ENCODE data around the gene RTKN2. TPM values are rescaled to one million over a fixed set of nuclear protein-coding genes. Genes with fewer than 3 reads are reported as not detected.

The RTKN2 gene
- total RNA-seq, 1 donor from 2014 or later = 27.5 TPM

- TF ChIP-seq CTCF (conservative IDR thresholded peaks at IDR 0.05) = no peak
- H3K36me3 Mint-ChIP-seq (ENCODE audit: low read depth) = peaks cover 5% of the 10 kb centered on the region
- H3K27ac Mint-ChIP-seq (ENCODE audit: unreplicated experiment) = no peak overlapping the region
- peaks cover 3% of the 10 kb centered on the region for H3K4me1 Mint-ChIP-seq
- no peak for DNase-seq (ENCODE audit: low read depth, low spot score)
- no peak overlapping the region for H3K4me3 Mint-ChIP-seq
- H3K27me3 Mint-ChIP-seq (ENCODE audit: low read depth) = no peaks in the 10 kb centered on the region
- no peaks in the 10 kb centered on the region for H3K9me3 Mint-ChIP-seq
Observed at GRCh38 chr10:62239994-62240393, 28.6 kb downstream of the RTKN2 start.

- H3K27me3 Mint-ChIP-seq (ENCODE audit: low read depth) = no peaks in the 10 kb centered on the region
- no peak overlapping the region for H3K27ac Mint-ChIP-seq (ENCODE audit: unreplicated experiment)
- H3K9me3 Mint-ChIP-seq = no peaks in the 10 kb centered on the region
- H3K36me3 Mint-ChIP-seq (ENCODE audit: low read depth) = peaks cover 7% of the 10 kb centered on the region
- no peak overlapping the region for H3K4me3 Mint-ChIP-seq
- TF ChIP-seq CTCF (conservative IDR thresholded peaks at IDR 0.05) = no peak
- H3K4me1 Mint-ChIP-seq = no peaks in the 10 kb centered on the region
- no peak for DNase-seq (ENCODE audit: low read depth, low spot score)
Observed at GRCh38 chr10:62238880-62239279, 29.8 kb downstream of the RTKN2 start.

GRCh38 chr10:62237966-62238365, 30.7 kb downstream of the RTKN2 start:
- H3K9me3 Mint-ChIP-seq = no peaks in the 10 kb centered on the region

GRCh38 chr10:62237506-62237905, 31.1 kb downstream of the RTKN2 start:
- Mint-ChIP-seq H3K27me3 (ENCODE audit: low read depth) (no peaks in the 10 kb centered on the region), H3K36me3 (ENCODE audit: low read depth) (peaks cover 2% of the 10 kb centered on the region), H3K4me1 (no peaks in the 10 kb centered on the region), H3K4me3 (no peak overlapping the region), H3K9me3 (no peaks in the 10 kb centered on the region), H3K27ac (ENCODE audit: unreplicated experiment) (no peak overlapping the region)
- no peak for TF ChIP-seq CTCF (conservative IDR thresholded peaks at IDR 0.05)
- no peak for DNase-seq (ENCODE audit: low read depth, low spot score)

More at GRCh38 chr10:62237966-62238365, 30.7 kb downstream of the RTKN2 start:
- H3K27ac Mint-ChIP-seq (ENCODE audit: unreplicated experiment) = no peak overlapping the region
- TF ChIP-seq CTCF (conservative IDR thresholded peaks at IDR 0.05) = no peak
- H3K27me3 Mint-ChIP-seq (ENCODE audit: low read depth) = no peaks in the 10 kb centered on the region
- H3K36me3 Mint-ChIP-seq (ENCODE audit: low read depth) = peaks cover 2% of the 10 kb centered on the region
- H3K4me1 Mint-ChIP-seq = no peaks in the 10 kb centered on the region
- DNase-seq (ENCODE audit: low read depth, low spot score) = no peak
- H3K4me3 Mint-ChIP-seq = no peak overlapping the region

GRCh38 chr10:62234077-62234605, 34.5 kb downstream of the RTKN2 start:
- Mint-ChIP-seq H3K27me3 (ENCODE audit: low read depth) (no peaks in the 10 kb centered on the region), H3K36me3 (ENCODE audit: low read depth) (peaks cover 4% of the 10 kb centered on the region), H3K27ac (ENCODE audit: unreplicated experiment) (no peak overlapping the region), H3K9me3 (no peaks in the 10 kb centered on the region), H3K4me3 (no peak overlapping the region), H3K4me1 (no peaks in the 10 kb centered on the region)
- DNase-seq (ENCODE audit: low read depth, low spot score) = no peak
- TF ChIP-seq CTCF (conservative IDR thresholded peaks at IDR 0.05) = no peak

Data from neural crest cell (in vitro differentiated cells).